Measurements from ENCODE around the gene SPARCL1. TPM values are rescaled to one million over a fixed set of nuclear protein-coding genes. Genes with fewer than 3 reads are reported as not detected.

The SPARCL1 gene
- total RNA-seq, 4 donors from 2014 or later, result 1,025 to 1,777 (median 1,327) TPM

- peak overlapping the region in 1 of 2 donors; percentile 5 for H3K4me3 ChIP-seq
- intact Hi-C loops (cut with DNase I; ENCODE audit: low total_unique reads), result no loop called here
- peak; percentile 47 to 75 for TF ChIP-seq POLR2A (IDR thresholded peaks at IDR 0.05)
- TF ChIP-seq CTCF (IDR thresholded peaks at IDR 0.05), result no peak
- no peaks in the 10 kb centered on the region for H3K9me3 ChIP-seq
- peak; percentile 88 to 96 for DNase-seq
- peak overlapping the region; percentile 95 to 99 for H3K27ac ChIP-seq
- no peaks in the 10 kb centered on the region for H3K27me3 ChIP-seq
- peaks cover 0 to 6% of the 10 kb centered on the region in 2 donors for H3K4me1 ChIP-seq
- no peaks in the 10 kb centered on the region for H3K36me3 ChIP-seq
These were observed 1.7 kb upstream of the SPARCL1 start for GRCh38 chr4:87530868-87531267.

GRCh38 chr4:87530229-87530628 lies 1.1 kb upstream of the SPARCL1 start:
- intact Hi-C loops (cut with DNase I; ENCODE audit: low total_unique reads), result no loop called here
- Histone ChIP-seq H3K4me3 (peak overlapping the region; percentile 43 to 51), H3K9me3 (no peaks in the 10 kb centered on the region), H3K36me3 (no peaks in the 10 kb centered on the region), H3K27ac (peak overlapping the region; percentile 95 to 99), H3K27me3 (no peaks in the 10 kb centered on the region), H3K4me1 (peaks cover 0 to 9% of the 10 kb centered on the region in 2 donors)
- DNase-seq, result no peak
- TF ChIP-seq CTCF (IDR thresholded peaks at IDR 0.05) (no peak), POLR2A (IDR thresholded peaks at IDR 0.05) (no peak)

DNA sequence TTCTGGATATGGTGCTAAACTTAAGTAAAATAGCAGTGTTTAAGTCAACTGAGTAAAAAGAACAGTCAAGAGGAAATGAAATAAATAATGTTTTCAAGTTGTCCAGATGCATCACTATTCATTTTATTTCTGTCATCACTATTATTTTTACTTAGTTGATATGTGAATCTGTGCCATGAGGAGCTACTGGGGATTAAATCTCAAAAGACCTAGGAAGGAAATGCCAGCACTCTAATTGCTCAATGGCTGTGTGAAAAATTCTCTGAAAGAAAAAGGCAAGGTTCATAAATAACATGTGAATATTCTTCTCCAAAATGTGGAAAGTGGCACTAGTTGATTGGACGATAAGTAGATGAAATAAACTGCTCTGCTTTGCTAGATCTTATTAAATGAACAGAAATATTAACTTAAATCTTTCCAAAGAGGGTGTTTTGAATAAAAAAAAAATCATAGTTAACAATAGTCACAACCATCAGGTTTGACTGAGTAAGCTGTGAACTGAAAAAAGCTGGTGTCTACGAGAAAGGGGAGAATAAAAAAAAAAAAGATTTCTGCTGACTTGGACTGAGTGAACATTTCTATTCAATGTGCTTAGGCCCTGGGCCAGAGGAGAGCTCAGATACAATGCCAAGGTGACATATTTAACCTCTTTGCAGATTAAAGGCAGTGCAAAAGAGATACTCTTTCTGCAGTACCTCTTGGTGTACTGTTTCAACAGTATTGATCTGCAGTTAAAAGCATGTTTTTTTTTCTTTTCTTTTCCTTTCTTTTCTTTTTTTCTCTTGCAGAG lies 1.6 kb downstream of the SPARCL1 start:
- H3K4me1 ChIP-seq, result peaks cover 0 to 14% of the 10 kb centered on the region in 2 donors
- H3K9me3 ChIP-seq, result no peaks in the 10 kb centered on the region
- peak overlapping the region; percentile 95 to 99 for H3K27ac ChIP-seq
- DNase-seq, result peak; percentile 50 to 63
- no peaks in the 10 kb centered on the region for H3K27me3 ChIP-seq
- TF ChIP-seq CTCF (IDR thresholded peaks at IDR 0.05) (no peak), POLR2A (IDR thresholded peaks at IDR 0.05) (peak; percentile 34 to 62)
- peak overlapping the region; percentile 43 to 51 for H3K4me3 ChIP-seq
- intact Hi-C loops (cut with DNase I; ENCODE audit: low total_unique reads), result no loop called here
- H3K36me3 ChIP-seq, result no peaks in the 10 kb centered on the region

GRCh38 chr4:87525636-87526295 lies 3.4 kb downstream of the SPARCL1 start:
- H3K9me3 ChIP-seq, result no peaks in the 10 kb centered on the region
- intact Hi-C loops (cut with DNase I; ENCODE audit: low total_unique reads), result no loop called here
- H3K4me1 ChIP-seq, result peaks cover 0 to 14% of the 10 kb centered on the region in 2 donors
- peak overlapping the region; percentile 43 to 51 for H3K4me3 ChIP-seq
- H3K27ac ChIP-seq, result peak overlapping the region; percentile 95 to 99
- H3K36me3 ChIP-seq, result no peaks in the 10 kb centered on the region
- peak; percentile 43 to 71 for DNase-seq
- TF ChIP-seq POLR2A (IDR thresholded peaks at IDR 0.05) (peak; percentile 48 to 75), CTCF (IDR thresholded peaks at IDR 0.05) (no peak)
- H3K27me3 ChIP-seq, result no peaks in the 10 kb centered on the region

DNA sequence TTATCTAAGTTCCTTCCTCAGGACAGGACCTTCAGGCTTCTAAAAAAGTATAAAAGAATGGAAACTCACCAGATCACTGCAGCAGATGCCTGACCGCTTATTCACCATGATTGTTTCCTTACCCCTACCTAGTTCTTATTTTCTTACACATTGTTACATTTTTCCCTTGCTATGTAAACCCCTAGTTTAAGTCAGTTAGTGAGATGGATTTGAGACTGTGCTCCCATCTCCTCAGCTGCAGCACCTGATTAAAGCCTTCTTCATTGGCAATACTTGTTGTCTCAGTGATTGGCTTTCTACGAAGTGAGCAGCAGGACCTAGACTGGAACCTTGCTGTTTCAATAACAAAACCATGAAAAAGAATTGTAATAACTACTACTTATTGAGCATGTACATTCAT lies 4.7 kb downstream of the SPARCL1 start:
- peaks cover 0 to 14% of the 10 kb centered on the region in 2 donors for H3K4me1 ChIP-seq
- TF ChIP-seq CTCF (IDR thresholded peaks at IDR 0.05) (no peak), POLR2A (IDR thresholded peaks at IDR 0.05) (peak in 1 of 2 donors; percentile 19)
- no peaks in the 10 kb centered on the region for H3K9me3 ChIP-seq
- intact Hi-C loops (cut with DNase I; ENCODE audit: low total_unique reads), result no loop called here
- no peaks in the 10 kb centered on the region for H3K36me3 ChIP-seq
- H3K27me3 ChIP-seq, result no peaks in the 10 kb centered on the region
- no peak for DNase-seq
- peak overlapping the region in 1 of 2 donors; percentile 51 for H3K4me3 ChIP-seq
- H3K27ac ChIP-seq, result peak overlapping the region; percentile 95 to 99
